Adipocyte (in vitro differentiated cells): ENCODE measurements around the gene ARAP1.

ENCODE experiments used
- DNase-seq: peaks from one replicate; pipeline ENCODE4 v3.0.0-alpha.2; 2015; ENCODE audit warnings: low read depth
- H3K27me3 ChIP-seq: replicated peaks from 2 replicates; pipeline ENCODE4 v1.7.0; 2013; ENCODE audit warnings: mild to moderate bottlenecking, low read length, moderate library complexity; ENCODE audit not compliant: control insufficient read depth, insufficient read depth
- H3K36me3 ChIP-seq: 2 replicates; pipeline ENCODE4 v1.7.0; 2013; ENCODE audit warnings: low read length, mild to moderate bottlenecking, moderate library complexity; ENCODE audit not compliant: control insufficient read depth, insufficient read depth, severe bottlenecking
- H3K4me1 ChIP-seq: 2 replicates; pipeline ENCODE4 v1.7.0; 2013; ENCODE audit warnings: mild to moderate bottlenecking, low read length, moderate library complexity; ENCODE audit not compliant: control insufficient read depth, insufficient read depth
- H3K4me3 ChIP-seq: 2 replicates; pipeline ENCODE4 v1.7.0; 2013; ENCODE audit warnings: mild to moderate bottlenecking, low read length, moderate library complexity
- H3K9ac ChIP-seq: 2 replicates; pipeline ENCODE4 v1.7.0; 2013; ENCODE audit warnings: mild to moderate bottlenecking, low read length, moderate library complexity
- H3K9me3 ChIP-seq: 2 replicates; pipeline ENCODE4 v1.7.0; 2013; ENCODE audit warnings: mild to moderate bottlenecking, low read length, moderate library complexity; ENCODE audit not compliant: control insufficient read depth

Gene ARAP1

GRCh38 chr11:72671152-72672099, 80.8 kb downstream of the ARAP1 start:
- no peaks in the 10 kb centered on the region for H3K36me3 ChIP-seq
- H3K4me3 ChIP-seq: no peak overlapping the region
- peaks cover 88% of the 10 kb centered on the region for H3K27me3 ChIP-seq
- peaks cover 9% of the 10 kb centered on the region for H3K9me3 ChIP-seq
- no peak overlapping the region for H3K9ac ChIP-seq
- H3K4me1 ChIP-seq: no peaks in the 10 kb centered on the region
- no peak for DNase-seq

- Histone ChIP-seq H3K27me3 (peaks cover 86% of the 10 kb centered on the region), H3K9me3 (peaks cover 9% of the 10 kb centered on the region), H3K9ac (no peak overlapping the region), H3K4me3 (no peak overlapping the region), H3K4me1 (no peaks in the 10 kb centered on the region), H3K36me3 (no peaks in the 10 kb centered on the region)
- DNase-seq: no peak
Observed at GRCh38 chr11:72670041-72670440, 82.2 kb downstream of the ARAP1 start.

- H3K27me3 ChIP-seq: peaks cover 80% of the 10 kb centered on the region
- peaks cover 9% of the 10 kb centered on the region for H3K9me3 ChIP-seq
Observed at GRCh38 chr11:72669527-72669926, 82.7 kb downstream of the ARAP1 start.

GRCh38 chr11:72668629-72669347, 83.4 kb downstream of the ARAP1 start:
- H3K27me3 ChIP-seq: peaks cover 76% of the 10 kb centered on the region
- no peak for DNase-seq
- H3K4me3 ChIP-seq: no peak overlapping the region
- H3K9me3 ChIP-seq: peaks cover 9% of the 10 kb centered on the region
- no peak overlapping the region for H3K9ac ChIP-seq
- H3K4me1 ChIP-seq: no peaks in the 10 kb centered on the region
- H3K36me3 ChIP-seq: no peaks in the 10 kb centered on the region

More at GRCh38 chr11:72669527-72669926, 82.7 kb downstream of the ARAP1 start:
- no peaks in the 10 kb centered on the region for H3K4me1 ChIP-seq
- no peaks in the 10 kb centered on the region for H3K36me3 ChIP-seq
- no peak overlapping the region for H3K9ac ChIP-seq
- no peak for DNase-seq
- H3K4me3 ChIP-seq: no peak overlapping the region

GRCh38 chr11:72665911-72666472, 86.2 kb downstream of the ARAP1 start:
- Histone ChIP-seq H3K36me3 (no peaks in the 10 kb centered on the region), H3K9ac (no peak overlapping the region), H3K27me3 (peaks cover 75% of the 10 kb centered on the region), H3K4me3 (no peak overlapping the region), H3K4me1 (no peaks in the 10 kb centered on the region), H3K9me3 (peaks cover 9% of the 10 kb centered on the region)
- DNase-seq: no peak

GRCh38 chr11:72662036-72662435, 90.2 kb downstream of the ARAP1 start:
- Histone ChIP-seq H3K9ac (no peak overlapping the region), H3K4me1 (no peaks in the 10 kb centered on the region), H3K4me3 (no peak overlapping the region), H3K36me3 (no peaks in the 10 kb centered on the region), H3K9me3 (no peaks in the 10 kb centered on the region), H3K27me3 (peaks cover 72% of the 10 kb centered on the region)
- DNase-seq: no peak

- Histone ChIP-seq H3K36me3 (no peaks in the 10 kb centered on the region), H3K9ac (no peak overlapping the region), H3K9me3 (no peaks in the 10 kb centered on the region), H3K4me3 (no peak overlapping the region), H3K4me1 (no peaks in the 10 kb centered on the region), H3K27me3 (peaks cover 72% of the 10 kb centered on the region)
- no peak for DNase-seq
Observed at GRCh38 chr11:72661486-72661885, 90.7 kb downstream of the ARAP1 start.

GRCh38 chr11:72658989-72659640, 93.1 kb downstream of the ARAP1 start:
- no peak overlapping the region for H3K4me3 ChIP-seq
- H3K27me3 ChIP-seq: peaks cover 81% of the 10 kb centered on the region
- no peaks in the 10 kb centered on the region for H3K36me3 ChIP-seq
- no peaks in the 10 kb centered on the region for H3K9me3 ChIP-seq
- no peak overlapping the region for H3K9ac ChIP-seq
- DNase-seq: no peak
- no peaks in the 10 kb centered on the region for H3K4me1 ChIP-seq

GRCh38 chr11:72657411-72658100, 94.7 kb downstream of the ARAP1 start:
- H3K9ac ChIP-seq: no peak overlapping the region
- H3K4me1 ChIP-seq: peaks cover 2% of the 10 kb centered on the region
- peaks cover 82% of the 10 kb centered on the region for H3K27me3 ChIP-seq
- no peaks in the 10 kb centered on the region for H3K9me3 ChIP-seq
- DNase-seq: no peak
- no peak overlapping the region for H3K4me3 ChIP-seq
- no peaks in the 10 kb centered on the region for H3K36me3 ChIP-seq

GRCh38 chr11:72655896-72656464, 96.2 kb downstream of the ARAP1 start:
- H3K4me3 ChIP-seq: no peak overlapping the region
- peaks cover 77% of the 10 kb centered on the region for H3K27me3 ChIP-seq
- H3K9ac ChIP-seq: no peak overlapping the region
- H3K4me1 ChIP-seq: peaks cover 2% of the 10 kb centered on the region
- no peak for DNase-seq
- H3K36me3 ChIP-seq: no peaks in the 10 kb centered on the region
- no peaks in the 10 kb centered on the region for H3K9me3 ChIP-seq
